ENCODE data around the gene PRRG4. TPM values are rescaled to one million over a fixed set of nuclear protein-coding genes. Genes with fewer than 3 reads are reported as not detected.
"Not testable (repeated sequence)": the region's sequence is repeated elsewhere in the genome, so short reads cannot be mapped to it uniquely, and the experiment has no call there.

PRRG4 gene
- total RNA-seq, 2 experiments from 2014 or later: 0.26 to 0.33 TPM

GRCh38 chr11:32819187-32819586, 10.5 kb upstream of the PRRG4 start:
- no peaks in the 10 kb centered on the region for H3K36me3 Mint-ChIP-seq
- ATAC-seq (ENCODE audit: low read depth) (no peak), DNase-seq (no peak)
- H3K27ac Mint-ChIP-seq: no peak overlapping the region
- peaks cover 10% of the 10 kb centered on the region for H3K27me3 Mint-ChIP-seq
- POLR2A ChIA-PET: no interaction called here
- no peaks in the 10 kb centered on the region for H3K9me3 Mint-ChIP-seq
- H3K4me3 Mint-ChIP-seq: no peak overlapping the region
- H3K4me1 Mint-ChIP-seq: peaks cover 4% of the 10 kb centered on the region

DNA sequence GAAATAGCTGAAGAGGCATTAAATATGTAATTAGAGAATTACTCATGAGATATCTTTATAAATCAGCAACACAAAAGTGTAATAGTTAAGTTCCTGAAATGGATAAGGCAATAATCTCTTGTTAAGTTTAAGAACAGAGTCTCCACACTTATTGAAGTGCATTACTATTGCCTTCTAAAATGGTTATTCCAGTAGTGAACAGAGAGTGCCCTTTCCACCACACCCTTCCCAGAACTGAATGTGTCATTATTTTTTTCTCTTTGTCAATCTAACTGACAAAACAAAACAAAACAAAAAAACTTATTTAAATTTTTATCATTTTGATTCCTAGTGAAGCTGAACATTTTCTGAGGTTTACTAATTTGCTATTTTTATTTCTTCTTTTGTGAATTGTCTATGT, 9.2 kb upstream of the PRRG4 start:
- Mint-ChIP-seq H3K4me1 (peaks cover 4% of the 10 kb centered on the region), H3K27ac (no peak overlapping the region), H3K4me3 (no peak overlapping the region), H3K36me3 (no peaks in the 10 kb centered on the region), H3K27me3 (peaks cover 10% of the 10 kb centered on the region), H3K9me3 (no peaks in the 10 kb centered on the region)
- DNase-seq (no peak), ATAC-seq (ENCODE audit: low read depth) (no peak)
- POLR2A ChIA-PET: no interaction called here

DNA sequence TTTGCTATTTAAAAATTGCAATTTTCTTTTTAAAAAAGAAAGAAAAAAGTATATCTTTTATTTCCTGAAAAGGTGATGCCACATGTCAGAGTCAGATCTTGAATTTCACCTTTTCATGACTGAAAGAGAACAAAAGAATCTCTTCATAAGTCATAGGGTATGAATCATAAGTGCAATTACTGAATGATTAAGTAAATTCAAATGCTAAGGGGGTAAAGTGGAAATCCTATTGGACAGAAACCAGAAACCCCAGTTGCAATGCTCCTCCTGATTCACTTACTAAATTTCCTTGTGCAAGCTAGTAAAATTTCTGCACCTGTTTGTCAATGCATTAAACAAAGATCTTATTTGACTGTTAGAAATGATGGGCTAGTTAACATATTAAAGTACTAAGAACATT, 8.2 kb upstream of the PRRG4 start:
- no peak overlapping the region for H3K4me3 Mint-ChIP-seq
- DNase-seq (no peak), ATAC-seq (ENCODE audit: low read depth) (no peak)
- H3K4me1 Mint-ChIP-seq: peaks cover 4% of the 10 kb centered on the region
- POLR2A ChIA-PET: no interaction called here
- H3K27ac Mint-ChIP-seq: no peak overlapping the region
- H3K36me3 Mint-ChIP-seq: no peaks in the 10 kb centered on the region
- no peaks in the 10 kb centered on the region for H3K9me3 Mint-ChIP-seq
- peaks cover 6% of the 10 kb centered on the region for H3K27me3 Mint-ChIP-seq

- POLR2A ChIA-PET: no interaction called here
- no peak overlapping the region for H3K4me3 Mint-ChIP-seq
- ATAC-seq (ENCODE audit: low read depth): no peak
Measured at GRCh38 chr11:32821917-32822560, 7.7 kb upstream of the PRRG4 start.

DNA sequence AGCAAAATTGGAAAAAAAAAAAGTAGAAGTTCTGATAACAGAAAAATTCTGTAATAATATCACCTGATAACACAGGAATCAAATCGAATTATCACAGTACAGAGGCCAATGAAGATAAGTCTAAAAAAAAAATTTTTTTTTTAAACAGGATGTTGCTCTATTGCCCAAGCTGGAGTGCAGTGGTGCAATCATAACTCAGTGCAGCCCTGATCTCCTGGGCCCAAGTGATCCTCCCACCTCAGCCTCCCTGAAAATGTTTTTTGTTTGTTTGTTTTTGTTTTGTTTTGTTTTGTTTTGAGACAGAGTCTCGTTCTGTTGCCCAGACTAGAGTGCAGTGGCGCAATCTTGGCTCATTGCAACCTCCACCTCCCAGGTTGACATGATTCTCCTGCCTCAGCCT, 6.1 kb upstream of the PRRG4 start:
- POLR2A ChIA-PET; H3K4me1 Mint-ChIP-seq; DNase-seq; H3K27me3 Mint-ChIP-seq; H3K4me3 Mint-ChIP-seq; H3K9me3 Mint-ChIP-seq; H3K36me3 Mint-ChIP-seq; ATAC-seq (ENCODE audit: low read depth); H3K27ac Mint-ChIP-seq: not testable (repeated sequence)

More at GRCh38 chr11:32821917-32822560, 7.7 kb upstream of the PRRG4 start:
- Mint-ChIP-seq H3K9me3 (no peaks in the 10 kb centered on the region), H3K36me3 (no peaks in the 10 kb centered on the region), H3K27me3 (peaks cover 6% of the 10 kb centered on the region), H3K27ac (no peak overlapping the region), H3K4me1 (peaks cover 4% of the 10 kb centered on the region)
- DNase-seq: no peak

DNA sequence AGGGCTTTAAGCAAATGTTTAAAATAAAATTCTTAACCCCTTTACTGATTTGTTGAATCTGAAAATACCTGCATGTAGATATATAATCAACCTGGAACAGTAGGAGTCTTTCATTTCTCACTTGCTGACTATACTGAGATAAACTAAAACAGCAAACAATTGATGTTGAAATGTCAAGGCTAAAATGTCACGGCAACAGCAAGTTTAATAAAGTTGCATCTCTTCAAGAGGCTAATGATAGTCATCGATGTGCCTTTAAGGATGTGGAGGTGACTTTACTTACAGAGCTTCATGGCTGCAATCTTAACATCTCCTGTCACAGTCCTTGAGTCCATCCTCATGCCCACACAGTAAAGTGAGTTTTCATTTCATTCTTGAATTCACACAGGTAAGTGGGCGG, 3.6 kb upstream of the PRRG4 start:
- Mint-ChIP-seq H3K27me3 (peaks cover 19% of the 10 kb centered on the region), H3K36me3 (no peaks in the 10 kb centered on the region), H3K9me3 (no peaks in the 10 kb centered on the region), H3K4me3 (no peak overlapping the region), H3K27ac (no peak overlapping the region), H3K4me1 (peaks cover 9% of the 10 kb centered on the region)
- no peak for ATAC-seq (ENCODE audit: low read depth)
- DNase-seq: no peak
- POLR2A ChIA-PET: no interaction called here

GRCh38 chr11:32827276-32827675, 2.5 kb upstream of the PRRG4 start:
- Mint-ChIP-seq H3K27ac (no peak overlapping the region), H3K27me3 (peaks cover 25% of the 10 kb centered on the region), H3K4me1 (peaks cover 5% of the 10 kb centered on the region), H3K4me3 (no peak overlapping the region), H3K9me3 (no peaks in the 10 kb centered on the region), H3K36me3 (no peaks in the 10 kb centered on the region)
- DNase-seq (no peak), ATAC-seq (ENCODE audit: low read depth) (no peak)
- POLR2A ChIA-PET: no interaction called here

DNA sequence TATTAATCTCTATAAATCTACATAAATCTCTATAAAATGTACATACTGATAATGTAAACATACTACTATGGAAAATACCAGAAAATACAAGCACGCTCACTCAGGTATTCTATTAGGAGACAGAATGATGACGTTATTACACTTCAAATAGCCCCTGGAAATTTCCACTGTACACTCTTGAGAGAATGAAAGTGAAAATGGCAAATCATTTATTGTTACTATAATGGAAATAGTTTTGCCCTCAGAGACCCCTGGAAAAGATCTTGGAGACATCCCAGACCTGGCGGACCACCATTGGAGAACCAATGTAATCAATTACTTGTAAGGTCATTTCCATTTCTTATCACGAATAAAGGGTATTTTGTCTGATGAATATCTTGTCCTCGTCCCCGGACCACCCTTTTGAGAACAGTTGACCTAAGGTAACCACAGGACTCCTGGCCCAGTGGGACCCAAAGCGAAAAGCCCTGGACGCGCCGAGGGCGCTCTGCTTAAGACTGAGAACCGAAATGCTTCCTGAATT, 509 bp upstream of the PRRG4 start:
- POLR2A ChIA-PET: no interaction called here
- H3K27ac Mint-ChIP-seq: peak overlapping the region; percentile 76
- H3K27me3 Mint-ChIP-seq: peaks cover 25% of the 10 kb centered on the region
- H3K36me3 Mint-ChIP-seq: no peaks in the 10 kb centered on the region
- DNase-seq (no peak), ATAC-seq (ENCODE audit: low read depth) (peak; percentile 30)
- peaks cover 5% of the 10 kb centered on the region for H3K4me1 Mint-ChIP-seq
- H3K9me3 Mint-ChIP-seq: no peaks in the 10 kb centered on the region
- H3K4me3 Mint-ChIP-seq: peak overlapping the region; percentile 93

DNA sequence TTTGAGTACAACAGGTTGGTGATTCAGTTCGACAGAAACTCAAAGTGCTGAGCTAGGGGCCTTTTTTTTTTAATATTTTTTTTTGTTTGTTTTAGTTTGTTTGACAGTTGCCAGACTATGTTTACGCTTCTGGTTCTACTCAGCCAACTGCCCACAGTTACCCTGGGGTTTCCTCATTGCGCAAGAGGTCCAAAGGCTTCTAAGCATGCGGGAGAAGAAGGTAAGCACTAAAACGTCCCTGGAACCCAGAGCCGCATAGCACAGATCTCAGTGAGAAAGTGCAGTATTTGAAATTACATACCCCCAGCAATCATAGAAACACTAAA, 649 bp downstream of the PRRG4 start:
- peak overlapping the region; percentile 71 for H3K4me3 Mint-ChIP-seq
- peak overlapping the region; percentile 12 for H3K27ac Mint-ChIP-seq
- POLR2A ChIA-PET: interaction anchor here (0.5 to 0.6 kb wide), 2 partner anchors 22 to 350 kb away, joined by 5 to 6 read pairs; no protein-coding TSS in a partner anchor

DNA sequence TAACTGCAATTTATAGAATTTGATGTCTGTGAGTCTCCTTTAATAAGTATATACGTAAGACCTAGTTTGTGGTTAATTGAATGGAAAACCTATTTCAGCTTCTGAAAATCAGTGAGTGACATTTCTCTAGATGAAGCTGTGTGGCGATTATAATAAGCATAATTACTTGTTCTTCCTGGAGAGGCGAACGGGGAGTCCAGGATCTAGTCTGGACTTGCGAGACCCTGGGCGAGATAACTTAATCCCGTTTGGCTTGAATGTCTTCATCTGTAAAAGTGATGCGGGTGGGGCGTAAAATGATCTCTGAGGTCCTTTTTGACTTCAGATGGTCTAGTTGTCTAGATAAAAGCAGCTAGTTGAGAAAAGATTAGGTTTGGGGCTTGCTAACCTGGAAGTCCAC, 1.1 kb downstream of the PRRG4 start:
- H3K9me3 Mint-ChIP-seq: no peaks in the 10 kb centered on the region

More for the DNA sequence above, 649 bp downstream of the PRRG4 start:
- DNase-seq (no peak), ATAC-seq (ENCODE audit: low read depth) (no peak)
- Mint-ChIP-seq H3K4me1 (peaks cover 5% of the 10 kb centered on the region), H3K27me3 (peaks cover 31% of the 10 kb centered on the region), H3K9me3 (no peaks in the 10 kb centered on the region), H3K36me3 (no peaks in the 10 kb centered on the region)

DNA sequence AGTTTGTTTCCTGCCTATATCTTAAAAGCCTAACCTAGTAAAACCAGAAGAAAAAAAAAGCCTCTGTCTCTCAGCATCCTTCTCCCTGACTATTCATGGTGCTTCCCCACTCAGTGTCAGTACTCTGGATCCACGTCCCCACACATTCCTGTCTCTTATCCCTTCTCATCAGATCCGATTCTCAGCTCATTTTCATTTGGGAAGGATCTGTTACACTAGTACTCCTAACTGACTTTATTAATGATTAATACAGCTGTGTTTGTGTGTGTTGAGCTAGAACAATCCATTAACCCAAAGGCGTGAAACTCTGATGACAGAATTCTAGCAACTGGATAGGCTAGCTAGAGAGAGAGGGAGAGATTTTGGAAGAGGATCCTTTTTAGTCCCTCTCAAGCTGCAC, 1.5 kb downstream of the PRRG4 start:
- Mint-ChIP-seq H3K4me3 (peak overlapping the region; percentile 71), H3K4me1 (peaks cover 5% of the 10 kb centered on the region), H3K36me3 (no peaks in the 10 kb centered on the region), H3K27ac (no peak overlapping the region), H3K27me3 (peaks cover 31% of the 10 kb centered on the region), H3K9me3 (no peaks in the 10 kb centered on the region)
- no peak for ATAC-seq (ENCODE audit: low read depth)
- no peak for DNase-seq
- POLR2A ChIA-PET: no interaction called here

More for the DNA sequence above, 1.1 kb downstream of the PRRG4 start:
- peaks cover 31% of the 10 kb centered on the region for H3K27me3 Mint-ChIP-seq
- POLR2A ChIA-PET: interaction anchor here (0.5 kb wide), 1 partner anchor 349 kb away, joined by 5 read pairs; no protein-coding TSS in a partner anchor
- no peaks in the 10 kb centered on the region for H3K36me3 Mint-ChIP-seq
- H3K4me3 Mint-ChIP-seq: peak overlapping the region; percentile 71
- H3K27ac Mint-ChIP-seq: no peak overlapping the region
- peaks cover 5% of the 10 kb centered on the region for H3K4me1 Mint-ChIP-seq
- ATAC-seq (ENCODE audit: low read depth) (no peak), DNase-seq (no peak)

DNA sequence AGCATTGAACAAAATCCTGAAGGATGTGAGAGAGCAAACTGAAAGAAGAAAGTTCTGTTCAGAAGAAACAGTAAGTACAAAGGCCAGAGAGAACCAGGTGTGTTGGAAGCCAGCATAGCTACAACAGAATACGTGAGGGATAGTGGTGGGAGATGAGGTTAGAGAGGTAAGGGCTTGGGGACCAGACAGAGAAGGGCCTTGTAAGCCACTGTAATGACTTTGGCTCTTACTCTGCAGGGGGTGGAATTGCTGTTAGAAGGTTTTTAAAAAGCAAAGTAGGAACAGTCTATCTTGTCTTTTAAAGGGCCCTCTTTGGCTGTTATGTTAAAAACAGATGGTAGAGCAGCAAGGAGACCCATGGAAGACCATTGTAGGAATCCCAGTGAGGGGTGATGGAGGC, 4.2 kb downstream of the PRRG4 start:
- Mint-ChIP-seq H3K4me3 (no peak overlapping the region), H3K27ac (no peak overlapping the region), H3K36me3 (no peaks in the 10 kb centered on the region), H3K4me1 (peaks cover 3% of the 10 kb centered on the region), H3K27me3 (peaks cover 27% of the 10 kb centered on the region), H3K9me3 (no peaks in the 10 kb centered on the region)
- POLR2A ChIA-PET: no interaction called here
- DNase-seq (no peak), ATAC-seq (ENCODE audit: low read depth) (no peak)

- Mint-ChIP-seq H3K27ac (no peak overlapping the region), H3K4me1 (no peaks in the 10 kb centered on the region), H3K4me3 (no peak overlapping the region), H3K36me3 (no peaks in the 10 kb centered on the region), H3K27me3 (peaks cover 9% of the 10 kb centered on the region), H3K9me3 (no peaks in the 10 kb centered on the region)
- ATAC-seq (ENCODE audit: low read depth): no peak
- DNase-seq: no peak
- POLR2A ChIA-PET: no interaction called here
Measured at GRCh38 chr11:32836946-32837345, 7.2 kb downstream of the PRRG4 start.

GRCh38 chr11:32838505-32839274, 9.0 kb downstream of the PRRG4 start:
- peaks cover 9% of the 10 kb centered on the region for H3K27me3 Mint-ChIP-seq
- DNase-seq: no peak
- ATAC-seq (ENCODE audit: low read depth): no peak
- no peaks in the 10 kb centered on the region for H3K9me3 Mint-ChIP-seq
- H3K36me3 Mint-ChIP-seq: no peaks in the 10 kb centered on the region
- POLR2A ChIA-PET: interaction anchor here (0.6 kb wide), 1 partner anchor 207 kb away, joined by 3 read pairs; no protein-coding TSS in a partner anchor
- H3K4me3 Mint-ChIP-seq: no peak overlapping the region
- H3K27ac Mint-ChIP-seq: no peak overlapping the region
- H3K4me1 Mint-ChIP-seq: no peaks in the 10 kb centered on the region
